GM19463 (cell line): ENCODE results near the gene ARHGEF25.
"Not testable (repeated sequence)": the region's sequence is repeated elsewhere in the genome, so short reads cannot be mapped to it uniquely, and the experiment has no call there.

Source experiments
- ATAC-seq: cut with Tn5 transposase; IDR thresholded peaks from one replicate; pipeline ENCODE4 v1.9.1; 2021; ENCODE audit warnings: mild to moderate bottlenecking, moderate library complexity; ENCODE audit not compliant: unreplicated experiment

ARHGEF25 gene

GRCh38 chr12:57584690-57585089 lies 26.5 kb upstream of the ARHGEF25 start:
- no peak for ATAC-seq

- ATAC-seq = no peak
Observed at GRCh38 chr12:57585156-57585555, 26.1 kb upstream of the ARHGEF25 start.

- no peak for ATAC-seq
Observed at GRCh38 chr12:57586128-57586527, 25.1 kb upstream of the ARHGEF25 start.

- no peak for ATAC-seq
Observed at GRCh38 chr12:57586832-57587429, 24.3 kb upstream of the ARHGEF25 start.

GRCh38 chr12:57588951-57589610 lies 22.2 kb upstream of the ARHGEF25 start:
- not testable (repeated sequence) for ATAC-seq

- peak; percentile 1 for ATAC-seq
Observed at GRCh38 chr12:57590479-57590863, 20.8 kb upstream of the ARHGEF25 start.

- ATAC-seq = peak; percentile 97
Observed at GRCh38 chr12:57590864-57591781, 20.1 kb upstream of the ARHGEF25 start, which contains the start of gene PIP4K2C. PIP4K2C (plus strand) TSS chr12:57591192; CDS start chr12:57591290, 98 bp downstream.

GRCh38 chr12:57591782-57592325 lies 19.4 kb upstream of the ARHGEF25 start:
- no peak for ATAC-seq

GRCh38 chr12:57592551-57593165 lies 18.6 kb upstream of the ARHGEF25 start:
- no peak for ATAC-seq

- no peak for ATAC-seq
Observed at GRCh38 chr12:57593187-57593586, 18.0 kb upstream of the ARHGEF25 start.

GRCh38 chr12:57600395-57600794 lies 10.8 kb upstream of the ARHGEF25 start:
- ATAC-seq = no peak

- no peak for ATAC-seq
Observed at GRCh38 chr12:57602544-57602943, 8.7 kb upstream of the ARHGEF25 start.

GRCh38 chr12:57603324-57603723 lies 7.9 kb upstream of the ARHGEF25 start:
- ATAC-seq = no peak

- ATAC-seq = no peak
Observed at GRCh38 chr12:57603815-57604453, 7.3 kb upstream of the ARHGEF25 start.

GRCh38 chr12:57604454-57604991 lies 6.7 kb upstream of the ARHGEF25 start, which contains the start of gene DTX3:
DTX3 (plus strand) TSS chr12:57604824; CDS start chr12:57606518, 1,694 bp downstream.
- ATAC-seq = peak; percentile 54

- ATAC-seq = peak; percentile 32
Observed at GRCh38 chr12:57604992-57605810, 6.0 kb upstream of the ARHGEF25 start.

- no peak for ATAC-seq
Observed at GRCh38 chr12:57605811-57606311, 5.4 kb upstream of the ARHGEF25 start.

GRCh38 chr12:57606399-57606798 lies 4.8 kb upstream of the ARHGEF25 start:
- no peak for ATAC-seq

- ATAC-seq = no peak
Observed at GRCh38 chr12:57606821-57607220, 4.4 kb upstream of the ARHGEF25 start.
